Keratinocyte (primary cell): ENCODE results near the gene MALL. TPM values are rescaled to one million over a fixed set of nuclear protein-coding genes. Genes with fewer than 3 reads are reported as not detected.

ENCODE experiments used
- DNase-seq: peaks from one replicate; pipeline ENCODE4 v3.0.0-alpha.2; 2011; ENCODE audit warnings: low read depth, missing footprints, low spot score
- FAIRE-seq: peaks from 2 replicates; lab custom pipeline; 2011; peaks lifted over from hg19 to GRCh38; lab: Jason Lieb, UNC
- H2AFZ ChIP-seq: 2 replicates; pipeline ENCODE4 v1.6.0; 2012; ENCODE audit warnings: low read length, control low read depth, inconsistent platforms; ENCODE audit not compliant: control insufficient read depth
- H3K27ac ChIP-seq: 2 replicates; pipeline ENCODE4 v1.5.1; 2011; ENCODE audit warnings: low read length; ENCODE audit not compliant: control insufficient read depth, insufficient read depth
- H3K27me3 ChIP-seq: 3 replicates; pipeline ENCODE4 v1.6.0; 2011; ENCODE audit warnings: low read length; ENCODE audit not compliant: control insufficient read depth, insufficient read depth; ENCODE audit errors: extremely low read depth
- H3K36me3 ChIP-seq, 2 experiments: 2 replicates in 1 of 2; 3 replicates in 1 of 2; pipeline ENCODE4 v1.5.1; 2011; ENCODE audit warnings: low read length in 2 of 2, mild to moderate bottlenecking in 1 of 2; ENCODE audit not compliant: control insufficient read depth in 2 of 2, insufficient read depth in 2 of 2; ENCODE audit errors: extremely low read depth in 1 of 2
- H3K4me1 ChIP-seq: 3 replicates; pipeline ENCODE4 v1.5.1; 2011; ENCODE audit warnings: low read length; ENCODE audit not compliant: control insufficient read depth, insufficient read depth; ENCODE audit errors: extremely low read depth
- H3K4me2 ChIP-seq: 3 replicates; pipeline ENCODE4 v1.6.0; 2011; ENCODE audit warnings: low read depth, low read length; ENCODE audit not compliant: control insufficient read depth, insufficient read depth; ENCODE audit errors: extremely low read depth
- H3K4me3 ChIP-seq, 3 experiments: fragments of 200-600 bp in 1 of 3; sonication (generic) in 1 of 3; 2 replicates in 2 of 3; 3 replicates in 1 of 3; pipeline ENCODE4 v1.5.1; 2011 to 2016; ENCODE audit warnings: low read length in 3 of 3, mild to moderate bottlenecking in 3 of 3, control low read depth in 2 of 3, inconsistent platforms in 1 of 3, low read depth in 1 of 3, mixed read lengths in 1 of 3, mixed run types in 1 of 3, moderate library complexity in 1 of 3; ENCODE audit not compliant: control insufficient read depth in 2 of 3, insufficient read depth in 2 of 3; ENCODE audit errors: extremely low read depth in 1 of 3
- H3K79me2 ChIP-seq: 2 replicates; pipeline ENCODE4 v1.6.0; 2012; ENCODE audit warnings: low read length; ENCODE audit not compliant: control insufficient read depth, insufficient read depth
- H3K9ac ChIP-seq: 3 replicates; pipeline ENCODE4 v1.6.0; 2011; ENCODE audit warnings: low read length; ENCODE audit not compliant: control insufficient read depth, insufficient read depth; ENCODE audit errors: extremely low read depth
- H3K9me1 ChIP-seq: 3 replicates; pipeline ENCODE4 v1.6.0; 2011; ENCODE audit warnings: low read length; ENCODE audit not compliant: control insufficient read depth, insufficient read depth; ENCODE audit errors: extremely low read depth
- H3K9me3 ChIP-seq: 2 replicates; pipeline ENCODE4 v1.5.1; 2012; ENCODE audit warnings: low read depth, low read length; ENCODE audit not compliant: control insufficient read depth
- H4K20me1 ChIP-seq: 3 replicates; pipeline ENCODE4 v1.6.0; 2011; ENCODE audit warnings: low read length; ENCODE audit not compliant: control insufficient read depth, insufficient read depth; ENCODE audit errors: extremely low read depth
- CTCF ChIP-seq, 3 experiments: IDR thresholded peaks in 1 of 3; conservative IDR thresholded peaks in 1 of 3; optimal IDR thresholded peaks in 1 of 3; 2 replicates in 2 of 3; 3 replicates in 1 of 3; pipeline versions ENCODE3 to v1.5.1; 2011; ENCODE audit warnings: low read length in 3 of 3, mild to moderate bottlenecking in 3 of 3, moderate library complexity in 2 of 3, control low read depth in 1 of 3, inconsistent platforms in 1 of 3; ENCODE audit not compliant: insufficient read depth in 2 of 3; ENCODE audit errors: extremely low read depth in 1 of 3
- EZH2 ChIP-seq: IDR thresholded peaks from one replicate; pipeline ENCODE4 v1.6.1; 2012; ENCODE audit warnings: inconsistent platforms, mild to moderate bottlenecking, low read length, moderate library complexity
- dilution Hi-C: fragments of 300-500 bp; cut with MboI; formaldehyde crosslinking; loops from one replicate; pipeline ENCODE4 v1.7.0; 2020; ENCODE audit warnings: low sequenced_read_pairs; ENCODE audit not compliant: extremely low pct_ligation_motif_present
- polyA plus RNA-seq, 5 experiments: library from polyadenylated mRNA; depleted of rRNA in 3 of 5; stranded (reverse) in 3 of 5; stranded (forward) in 1 of 5; unstranded in 1 of 5; fragments of >200 nt; gene quantifications; 1 replicate in 1 of 5; 2 replicates in 3 of 5; 3 replicates in 1 of 5; pipeline versions ENCODE4 v1.2.1 to v1.2.3, GENCODE V29; 2011 to 2012; ENCODE audit warnings: missing spikeins in 2 of 5, low read depth in 1 of 5, low replicate concordance in 1 of 5

MALL gene
- polyA plus RNA-seq, 1 donor (not counting 4 experiments of a cell fraction or from before 2014, with no cell fraction given): 29.0 TPM

GRCh38 chr2:110104025-110104771 lies 11.4 kb downstream of the MALL start:
- peaks cover 53% of the 10 kb centered on the region for H3K79me2 ChIP-seq
- no peak overlapping the region for H3K4me2 ChIP-seq
- H3K27me3 ChIP-seq: no peaks in the 10 kb centered on the region
- no peak for TF ChIP-seq EZH2
- TF ChIP-seq CTCF (optimal IDR thresholded peaks at IDR 0.05 in 1 of 3, IDR thresholded peaks at IDR 0.05 in 1 of 3, conservative IDR thresholded peaks at IDR 0.05 in 1 of 3; ENCODE audit: extremely low read depth in 1 of 3, insufficient read depth in 2 of 3, low read length in 3 of 3): no peak
- DNase-seq: no peak
- peaks cover 88% of the 10 kb centered on the region for H3K4me1 ChIP-seq
- peaks cover 0 to 15% of the 10 kb centered on the region in 2 experiments for H3K36me3 ChIP-seq
- H3K9ac ChIP-seq: no peak overlapping the region
- peaks cover 2% of the 10 kb centered on the region for H3K9me1 ChIP-seq
- no peaks in the 10 kb centered on the region for H3K9me3 ChIP-seq
- no peak overlapping the region for H3K4me3 ChIP-seq
- no peak for FAIRE-seq
- H3K27ac ChIP-seq: peak overlapping the region; percentile 81
- H2AFZ ChIP-seq: no peak overlapping the region
- dilution Hi-C loops: no loop called here
- H4K20me1 ChIP-seq: no peaks in the 10 kb centered on the region

- H3K27me3 ChIP-seq: no peaks in the 10 kb centered on the region
- peaks cover 4 to 15% of the 10 kb centered on the region in 2 experiments for H3K36me3 ChIP-seq
- DNase-seq (no peak), FAIRE-seq (no peak)
- H3K4me2 ChIP-seq: no peak overlapping the region
- H3K4me1 ChIP-seq: peaks cover 85% of the 10 kb centered on the region
- no peaks in the 10 kb centered on the region for H4K20me1 ChIP-seq
- H3K9ac ChIP-seq: peak overlapping the region; percentile 86
- dilution Hi-C loops: no loop called here
- peaks cover 2% of the 10 kb centered on the region for H3K9me1 ChIP-seq
- H3K9me3 ChIP-seq: no peaks in the 10 kb centered on the region
- TF ChIP-seq CTCF (optimal IDR thresholded peaks at IDR 0.05 in 1 of 3, IDR thresholded peaks at IDR 0.05 in 1 of 3, conservative IDR thresholded peaks at IDR 0.05 in 1 of 3; ENCODE audit: extremely low read depth in 1 of 3, insufficient read depth in 2 of 3, low read length in 3 of 3) (no peak), EZH2 (no peak)
- H3K4me3 ChIP-seq: no peak overlapping the region
- peaks cover 50% of the 10 kb centered on the region for H3K79me2 ChIP-seq
- H3K27ac ChIP-seq: peak overlapping the region; percentile 99
- no peak overlapping the region for H2AFZ ChIP-seq
Measured at GRCh38 chr2:110103061-110103961, 12.3 kb downstream of the MALL start.
